CD4-positive, alpha-beta memory T cell (primary cell): ENCODE data around the gene CAT. TPM values are rescaled to one million over a fixed set of nuclear protein-coding genes. Genes with fewer than 3 reads are reported as not detected.

Source experiments
- CTCF ChIA-PET: fragments of 350-600 bp; sonication (Branson Sonifier 250); formaldehyde crosslinking; loops from one replicate; lab custom pipeline; 2021; ENCODE audit warnings: inconsistent platforms; ENCODE audit not compliant: partially characterized antibody; lab: Charles Lee
- POLR2A ChIA-PET: fragments of 350-600 bp; sonication (Branson Sonifier 250); formaldehyde crosslinking; loops from one replicate; lab custom pipeline; 2021; ENCODE audit not compliant: partially characterized antibody; lab: Charles Lee
- DNase-seq, 5 donors: peaks; one replicate each; pipeline versions ENCODE4 v3.0.0 to v3.0.0-alpha.2; 2020 to 2022; ENCODE audit warnings: mixed read lengths in 1 of 5
- H3K27ac ChIP-seq: one replicate; pipeline ENCODE4 v1.7.0; 2013; ENCODE audit warnings: low read depth, low read length
- H3K27me3 ChIP-seq: 2 replicates; pipeline ENCODE4 v1.7.0; 2013; ENCODE audit warnings: mild to moderate bottlenecking, low read length, moderate library complexity; ENCODE audit not compliant: insufficient read depth
- H3K36me3 ChIP-seq: 2 replicates; pipeline ENCODE4 v1.7.0; 2013; ENCODE audit warnings: mild to moderate bottlenecking, low read length, moderate library complexity; ENCODE audit not compliant: insufficient read depth
- H3K4me1 ChIP-seq: 2 replicates; pipeline ENCODE4 v1.7.0; 2013; ENCODE audit warnings: mild to moderate bottlenecking, low read length, moderate library complexity; ENCODE audit not compliant: insufficient read depth
- H3K4me3 ChIP-seq, 2 donors: one replicate each; pipeline ENCODE4 v1.7.0; 2013; ENCODE audit warnings: low read length in 2 of 2, mild to moderate bottlenecking in 1 of 2
- H3K9me3 ChIP-seq, 2 donors: one replicate each; pipeline ENCODE4 v1.7.0; 2013; ENCODE audit warnings: low read length in 2 of 2, control low read depth in 1 of 2; ENCODE audit not compliant: control insufficient read depth in 1 of 2
- H3K27ac Mint-ChIP-seq, 7 donors: one replicate each; pipeline ENCODE4 v1.8.0; 2020 to 2021; ENCODE audit warnings: mixed read lengths in 7 of 7, mild to moderate bottlenecking in 6 of 7, inconsistent platforms in 3 of 7, moderate library complexity in 3 of 7
- H3K27me3 Mint-ChIP-seq, 2 donors: one replicate each; pipeline ENCODE4 v1.8.0; 2020 to 2021; ENCODE audit warnings: mixed read lengths in 2 of 2
- H3K36me3 Mint-ChIP-seq, 2 donors: one replicate each; pipeline ENCODE4 v1.8.0; 2020 to 2021; ENCODE audit warnings: mixed read lengths in 2 of 2, inconsistent platforms in 1 of 2, mild to moderate bottlenecking in 1 of 2
- H3K4me1 Mint-ChIP-seq, 4 donors: one replicate each; pipeline ENCODE4 v1.8.0; 2020 to 2021; ENCODE audit warnings: mixed read lengths in 4 of 4, mild to moderate bottlenecking in 1 of 4
- H3K4me3 Mint-ChIP-seq, 8 donors: one replicate each; pipeline ENCODE4 v1.8.0; 2020 to 2021; ENCODE audit warnings: mixed read lengths in 8 of 8, mild to moderate bottlenecking in 7 of 8, moderate library complexity in 6 of 8, inconsistent platforms in 3 of 8
- H3K9me3 Mint-ChIP-seq, 8 donors: one replicate each; pipeline ENCODE4 v1.8.0; 2020 to 2021; ENCODE audit warnings: mixed read lengths in 8 of 8, mild to moderate bottlenecking in 5 of 8, inconsistent platforms in 3 of 8, moderate library complexity in 1 of 8
- intact Hi-C: fragments of 100-400 bp; cut with micrococcal nuclease; formaldehyde crosslinking; loops from one replicate; pipeline ENCODE4 v1.15.1; 2023
- polyA plus RNA-seq, 2 donors: library from polyadenylated mRNA; unstranded; fragments of 300-500 nt; fragmentation: Illumina TruSeq; gene quantifications; one replicate each; pipeline ENCODE4 v1.2.3, GENCODE V29; 2021
- total RNA-seq, 2 experiments: library from RNA; stranded (reverse); gene quantifications; one replicate each; pipeline ENCODE4 v1.2.3, GENCODE V29; 2021

CAT gene
- total and polyA plus RNA-seq, 4 experiments from 2014 or later = 35.1 to 156 (median 59.7) TPM

- Histone ChIP-seq H3K4me1 (no peaks in the 10 kb centered on the region), H3K27ac (no peak overlapping the region), H3K27me3 (no peaks in the 10 kb centered on the region), H3K9me3 (no peaks in the 10 kb centered on the region), H3K36me3 (no peaks in the 10 kb centered on the region), H3K4me3 (no peak overlapping the region)
- ChIA-PET CTCF (interaction anchor here (1.5 to 1.8 kb wide), 2 partner anchors 11 to 13 kb away, joined by 3 to 4 read pairs; partner anchors contain the start of gene ELF5), POLR2A (interaction anchor here (0.5 kb wide), 1 partner anchor 416 kb away, joined by 3 read pairs; no protein-coding TSS in a partner anchor)
- H3K36me3 Mint-ChIP-seq = no peaks in the 10 kb centered on the region
- H3K9me3 Mint-ChIP-seq = no peaks in the 10 kb centered on the region
- H3K4me3 Mint-ChIP-seq = no peak overlapping the region
- intact Hi-C loops = no loop called here
- no peak for DNase-seq
- no peaks in the 10 kb centered on the region for H3K4me1 Mint-ChIP-seq
- H3K27me3 Mint-ChIP-seq = peaks cover 0 to 12% of the 10 kb centered on the region in 2 donors
- H3K27ac Mint-ChIP-seq = no peak overlapping the region
These were observed 63.2 kb downstream of the CAT start for GRCh38 chr11:34501949-34502348.

DNA sequence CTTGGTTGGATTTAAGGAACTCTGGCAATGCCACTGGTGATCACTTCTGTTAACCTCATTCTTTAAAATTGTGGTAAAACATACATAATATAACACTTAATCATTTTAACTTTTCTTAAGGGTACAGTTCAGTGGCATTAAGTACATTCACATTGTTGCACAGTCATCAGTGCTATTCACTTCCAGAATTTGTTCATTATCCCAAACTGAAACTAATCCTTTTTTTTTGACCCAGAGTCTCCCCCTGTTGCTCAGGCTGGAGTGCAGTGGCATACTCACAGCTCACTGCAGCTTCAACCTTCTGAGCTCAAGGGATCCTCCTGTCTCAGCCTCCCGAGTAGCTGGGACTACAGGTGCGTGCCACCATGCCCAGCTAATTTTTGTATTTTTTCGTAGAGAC lies 64.2 kb downstream of the CAT start:
- H3K4me3 Mint-ChIP-seq = no peak overlapping the region
- Histone ChIP-seq H3K4me1 (no peaks in the 10 kb centered on the region), H3K27me3 (no peaks in the 10 kb centered on the region), H3K9me3 (no peaks in the 10 kb centered on the region), H3K27ac (no peak overlapping the region), H3K4me3 (no peak overlapping the region), H3K36me3 (no peaks in the 10 kb centered on the region)
- H3K9me3 Mint-ChIP-seq = no peaks in the 10 kb centered on the region
- peaks cover 0 to 12% of the 10 kb centered on the region in 2 donors for H3K27me3 Mint-ChIP-seq
- POLR2A ChIA-PET = no interaction called here
- no peaks in the 10 kb centered on the region for H3K36me3 Mint-ChIP-seq
- CTCF ChIA-PET = interaction anchor here (1.5 to 1.8 kb wide), 2 partner anchors 10 to 14 kb away, joined by 3 to 4 read pairs; partner anchors contain the start of gene ELF5
- H3K27ac Mint-ChIP-seq = no peak overlapping the region
- intact Hi-C loops = no loop called here
- no peak for DNase-seq
- no peaks in the 10 kb centered on the region for H3K4me1 Mint-ChIP-seq

GRCh38 chr11:34505874-34506273 lies 67.1 kb downstream of the CAT start:
- Histone ChIP-seq H3K27ac (no peak overlapping the region), H3K9me3 (no peaks in the 10 kb centered on the region), H3K27me3 (no peaks in the 10 kb centered on the region), H3K36me3 (no peaks in the 10 kb centered on the region), H3K4me1 (no peaks in the 10 kb centered on the region), H3K4me3 (no peak overlapping the region)
- peaks cover 0 to 6% of the 10 kb centered on the region in 2 donors for H3K27me3 Mint-ChIP-seq
- no peak overlapping the region for H3K4me3 Mint-ChIP-seq
- no peak for DNase-seq
- no peaks in the 10 kb centered on the region for H3K4me1 Mint-ChIP-seq
- H3K36me3 Mint-ChIP-seq = no peaks in the 10 kb centered on the region
- ChIA-PET CTCF (interaction anchor here (1.7 kb wide), 1 partner anchor 8 kb away, joined by 6 read pairs; the partner anchor contains the start of gene ELF5), POLR2A (no interaction called here)
- no peaks in the 10 kb centered on the region for H3K9me3 Mint-ChIP-seq
- no peak overlapping the region for H3K27ac Mint-ChIP-seq
- intact Hi-C loops = no loop called here

DNA sequence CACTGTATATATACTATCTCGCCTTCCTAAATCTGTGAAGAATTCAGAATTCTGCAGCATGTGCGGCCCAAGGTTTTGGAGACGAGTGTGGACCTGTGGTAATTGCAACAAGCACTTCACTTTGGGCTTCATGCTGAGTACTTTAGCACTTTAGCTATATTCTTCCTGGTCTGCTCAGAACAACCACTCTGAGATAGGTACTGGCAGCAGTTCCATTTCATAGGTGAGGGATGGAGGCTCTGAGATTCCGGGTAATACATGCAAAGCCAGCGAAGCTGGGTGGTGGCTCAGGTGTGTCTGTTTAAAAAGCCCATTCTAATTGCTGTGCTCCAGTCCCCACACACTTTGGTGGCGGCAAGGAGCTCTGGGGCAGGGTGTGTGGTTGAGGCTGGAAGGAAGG lies 68.4 kb downstream of the CAT start:
- Histone ChIP-seq H3K4me3 (no peak overlapping the region), H3K27ac (no peak overlapping the region), H3K27me3 (no peaks in the 10 kb centered on the region), H3K36me3 (no peaks in the 10 kb centered on the region), H3K4me1 (no peaks in the 10 kb centered on the region), H3K9me3 (no peaks in the 10 kb centered on the region)
- Mint-ChIP-seq H3K4me1 (no peaks in the 10 kb centered on the region), H3K36me3 (no peaks in the 10 kb centered on the region), H3K4me3 (no peak overlapping the region), H3K9me3 (no peaks in the 10 kb centered on the region), H3K27ac (no peak overlapping the region), H3K27me3 (peaks cover 0 to 4% of the 10 kb centered on the region in 2 donors)
- intact Hi-C loops = no loop called here
- no peak for DNase-seq
- ChIA-PET POLR2A (no interaction called here), CTCF (interaction anchor here (1.1 kb wide), 1 partner anchor 9 kb away, joined by 3 read pairs; no protein-coding TSS in a partner anchor)

- Histone ChIP-seq H3K36me3 (no peaks in the 10 kb centered on the region), H3K4me1 (no peaks in the 10 kb centered on the region), H3K27ac (no peak overlapping the region), H3K4me3 (no peak overlapping the region), H3K9me3 (no peaks in the 10 kb centered on the region), H3K27me3 (no peaks in the 10 kb centered on the region)
- peaks cover 0 to 4% of the 10 kb centered on the region in 2 donors for H3K27me3 Mint-ChIP-seq
- POLR2A ChIA-PET = no interaction called here
- no peak overlapping the region for H3K27ac Mint-ChIP-seq
- no peaks in the 10 kb centered on the region for H3K36me3 Mint-ChIP-seq
- H3K9me3 Mint-ChIP-seq = no peaks in the 10 kb centered on the region
- intact Hi-C loops = no loop called here
- H3K4me1 Mint-ChIP-seq = peaks cover 0 to 1% (median 0%) of the 10 kb centered on the region in 4 donors
- DNase-seq = no peak
- CTCF ChIA-PET = interaction anchor here (1.1 kb wide), 1 partner anchor 9 kb away, joined by 3 read pairs; no protein-coding TSS in a partner anchor
- H3K4me3 Mint-ChIP-seq = no peak overlapping the region
These were observed 68.9 kb downstream of the CAT start for GRCh38 chr11:34507610-34508009.

GRCh38 chr11:34508524-34508923 lies 69.8 kb downstream of the CAT start:
- Mint-ChIP-seq H3K9me3 (no peaks in the 10 kb centered on the region), H3K27ac (no peak overlapping the region), H3K36me3 (no peaks in the 10 kb centered on the region), H3K27me3 (peaks cover 0 to 2% of the 10 kb centered on the region in 2 donors), H3K4me3 (no peak overlapping the region), H3K4me1 (peaks cover 0 to 1% (median 0%) of the 10 kb centered on the region in 4 donors)
- intact Hi-C loops = no loop called here
- ChIA-PET CTCF (no interaction called here), POLR2A (no interaction called here)
- no peaks in the 10 kb centered on the region for H3K27me3 ChIP-seq
- no peak overlapping the region for H3K27ac ChIP-seq
- no peak for DNase-seq
- no peaks in the 10 kb centered on the region for H3K4me1 ChIP-seq
- H3K4me3 ChIP-seq = no peak overlapping the region
- H3K36me3 ChIP-seq = no peaks in the 10 kb centered on the region
- no peaks in the 10 kb centered on the region for H3K9me3 ChIP-seq

DNA sequence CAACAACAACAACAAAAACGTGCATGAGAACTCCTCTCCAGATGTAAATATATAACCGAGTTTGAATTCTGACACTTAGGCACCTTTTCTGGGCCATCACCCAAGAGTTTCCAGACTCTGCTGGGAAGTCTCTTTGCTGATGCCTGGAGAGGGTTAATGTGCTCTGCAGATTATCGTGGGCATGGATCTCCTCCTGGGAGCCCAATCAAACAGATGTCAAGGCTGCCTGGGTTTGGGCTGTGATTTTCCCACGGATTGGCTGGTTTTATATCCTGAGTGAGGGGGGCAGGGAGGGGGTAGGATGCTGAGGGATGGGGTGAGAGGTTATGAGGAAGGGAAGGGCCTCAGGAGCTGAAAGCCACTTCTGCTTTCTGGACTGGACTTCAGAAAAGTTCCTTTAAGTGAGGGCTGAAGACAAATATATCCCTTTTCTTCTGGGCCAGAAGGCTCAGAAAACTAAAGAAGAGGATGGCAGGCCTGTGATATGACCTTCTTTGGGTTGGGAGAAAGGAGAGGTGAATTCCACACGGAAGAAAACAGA lies 70.7 kb downstream of the CAT start:
- H3K4me1 Mint-ChIP-seq = peaks cover 0 to 1% (median 0%) of the 10 kb centered on the region in 4 donors
- H3K36me3 Mint-ChIP-seq = no peaks in the 10 kb centered on the region
- intact Hi-C loops = no loop called here
- CTCF ChIA-PET = no interaction called here
- H3K4me3 Mint-ChIP-seq = no peak overlapping the region
- Histone ChIP-seq H3K27me3 (no peaks in the 10 kb centered on the region), H3K4me3 (no peak overlapping the region), H3K36me3 (no peaks in the 10 kb centered on the region), H3K27ac (no peak overlapping the region), H3K4me1 (no peaks in the 10 kb centered on the region), H3K9me3 (no peaks in the 10 kb centered on the region)
- H3K9me3 Mint-ChIP-seq = no peaks in the 10 kb centered on the region
- H3K27ac Mint-ChIP-seq = no peak overlapping the region
- no peak for DNase-seq
- H3K27me3 Mint-ChIP-seq = no peaks in the 10 kb centered on the region
- POLR2A ChIA-PET = no interaction called here
